ENCODE measurements around the gene DHX16. TPM values are rescaled to one million over a fixed set of nuclear protein-coding genes. Genes with fewer than 3 reads are reported as not detected.
A peak's percentile ranks its signal among the peaks of the same experiment; 100 is the strongest.

DHX16 gene
- polyA plus RNA-seq, 1 donor (not counting 4 experiments of a cell fraction or from before 2014, with no cell fraction given), result 34.2 TPM

GRCh38 chr6:30682143-30683117, 9.6 kb upstream of the DHX16 start:
- no peak overlapping the region for H2AFZ ChIP-seq (ENCODE audit: control insufficient read depth, low read length)
- TF ChIP-seq EZH2 (IDR thresholded peaks at IDR 0.05; ENCODE audit: low read length), result no peak
- TF ChIP-seq, protein P1, sequence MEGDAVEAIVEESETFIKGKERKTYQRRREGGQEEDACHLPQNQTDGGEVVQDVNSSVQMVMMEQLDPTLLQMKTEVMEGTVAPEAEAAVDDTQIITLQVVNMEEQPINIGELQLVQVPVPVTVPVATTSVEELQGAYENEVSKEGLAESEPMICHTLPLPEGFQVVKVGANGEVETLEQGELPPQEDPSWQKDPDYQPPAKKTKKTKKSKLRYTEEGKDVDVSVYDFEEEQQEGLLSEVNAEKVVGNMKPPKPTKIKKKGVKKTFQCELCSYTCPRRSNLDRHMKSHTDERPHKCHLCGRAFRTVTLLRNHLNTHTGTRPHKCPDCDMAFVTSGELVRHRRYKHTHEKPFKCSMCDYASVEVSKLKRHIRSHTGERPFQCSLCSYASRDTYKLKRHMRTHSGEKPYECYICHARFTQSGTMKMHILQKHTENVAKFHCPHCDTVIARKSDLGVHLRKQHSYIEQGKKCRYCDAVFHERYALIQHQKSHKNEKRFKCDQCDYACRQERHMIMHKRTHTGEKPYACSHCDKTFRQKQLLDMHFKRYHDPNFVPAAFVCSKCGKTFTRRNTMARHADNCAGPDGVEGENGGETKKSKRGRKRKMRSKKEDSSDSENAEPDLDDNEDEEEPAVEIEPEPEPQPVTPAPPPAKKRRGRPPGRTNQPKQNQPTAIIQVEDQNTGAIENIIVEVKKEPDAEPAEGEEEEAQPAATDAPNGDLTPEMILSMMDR (optimal IDR thresholded peaks at IDR 0.05 in 1 of 3, IDR thresholded peaks at IDR 0.05 in 1 of 3, conservative IDR thresholded peaks at IDR 0.05 in 1 of 3; ENCODE audit: extremely low read depth in 1 of 3, insufficient read depth in 2 of 3, low read length in 3 of 3), result no peak
- no peaks in the 10 kb centered on the region for H3K27me3 ChIP-seq (ENCODE audit: control insufficient read depth, extremely low read depth, insufficient read depth, low read length)
- peaks cover 29% of the 10 kb centered on the region for H3K4me1 ChIP-seq (ENCODE audit: control insufficient read depth, extremely low read depth, insufficient read depth, low read length)
- H3K79me2 ChIP-seq (ENCODE audit: control insufficient read depth, insufficient read depth, low read length), result peaks cover 84% of the 10 kb centered on the region
- H4K20me1 ChIP-seq (ENCODE audit: control insufficient read depth, extremely low read depth, insufficient read depth, low read length), result peaks cover 29% of the 10 kb centered on the region
- peak overlapping the region; percentile 97 for H3K9ac ChIP-seq (ENCODE audit: control insufficient read depth, extremely low read depth, insufficient read depth, low read length)
- no peaks in the 10 kb centered on the region for H3K9me1 ChIP-seq (ENCODE audit: control insufficient read depth, extremely low read depth, insufficient read depth, low read length)
- H3K27ac ChIP-seq (ENCODE audit: control insufficient read depth, insufficient read depth, low read length), result peak overlapping the region; percentile 94
- H3K4me3 ChIP-seq (ENCODE audit: control insufficient read depth in 2 of 3, extremely low read depth in 1 of 3, insufficient read depth in 2 of 3, low read depth in 1 of 3, low read length in 3 of 3), result peak overlapping the region; percentile 68 to 94 (median 82)
- DNase-seq (ENCODE audit: low read depth, low spot score) (no peak), FAIRE-seq (no peak)
- dilution Hi-C loops (cut with MboI; ENCODE audit: extremely low pct_ligation_motif_present, low sequenced_read_pairs), result no loop called here
- H3K36me3 ChIP-seq (ENCODE audit: control insufficient read depth in 2 of 2, extremely low read depth in 1 of 2, insufficient read depth in 2 of 2, low read length in 2 of 2), result peaks cover 17 to 43% of the 10 kb centered on the region in 2 experiments
- no peaks in the 10 kb centered on the region for H3K9me3 ChIP-seq (ENCODE audit: control insufficient read depth, low read depth, low read length)
- peak overlapping the region; percentile 100 for H3K4me2 ChIP-seq (ENCODE audit: control insufficient read depth, extremely low read depth, insufficient read depth, low read depth, low read length)

DNA sequence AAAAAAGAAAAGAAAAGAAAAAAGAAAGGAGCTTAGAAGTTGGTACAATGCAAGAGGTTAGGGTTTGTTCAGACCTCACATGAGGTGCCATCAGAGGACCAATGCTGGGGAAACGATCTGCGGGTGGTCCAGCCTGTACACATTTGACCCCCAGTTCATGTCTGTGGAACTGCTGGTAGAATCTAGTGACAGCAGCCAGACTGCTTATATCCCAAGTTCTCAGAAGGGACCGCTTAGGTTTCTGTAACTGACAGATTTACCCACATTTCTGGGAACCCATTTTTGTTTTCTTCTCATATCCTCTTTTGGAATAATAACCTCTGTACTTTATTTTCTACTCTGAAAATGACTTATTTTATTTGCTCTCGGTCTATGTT, 8.9 kb upstream of the DHX16 start:
- Histone ChIP-seq H3K9me3 (ENCODE audit: control insufficient read depth, low read depth, low read length) (no peaks in the 10 kb centered on the region), H2AFZ (ENCODE audit: control insufficient read depth, low read length) (no peak overlapping the region), H3K27me3 (ENCODE audit: control insufficient read depth, extremely low read depth, insufficient read depth, low read length) (no peaks in the 10 kb centered on the region), H3K9me1 (ENCODE audit: control insufficient read depth, extremely low read depth, insufficient read depth, low read length) (no peaks in the 10 kb centered on the region), H3K4me3 (ENCODE audit: control insufficient read depth in 2 of 3, extremely low read depth in 1 of 3, insufficient read depth in 2 of 3, low read depth in 1 of 3, low read length in 3 of 3) (peak overlapping the region; percentile 68 to 94 (median 82)), H3K36me3 (ENCODE audit: control insufficient read depth in 2 of 2, extremely low read depth in 1 of 2, insufficient read depth in 2 of 2, low read length in 2 of 2) (peaks cover 21 to 50% of the 10 kb centered on the region in 2 experiments), H3K4me2 (ENCODE audit: control insufficient read depth, extremely low read depth, insufficient read depth, low read depth, low read length) (peak overlapping the region; percentile 100), H3K27ac (ENCODE audit: control insufficient read depth, insufficient read depth, low read length) (peak overlapping the region; percentile 94), H4K20me1 (ENCODE audit: control insufficient read depth, extremely low read depth, insufficient read depth, low read length) (peaks cover 32% of the 10 kb centered on the region), H3K4me1 (ENCODE audit: control insufficient read depth, extremely low read depth, insufficient read depth, low read length) (peaks cover 29% of the 10 kb centered on the region), H3K9ac (ENCODE audit: control insufficient read depth, extremely low read depth, insufficient read depth, low read length) (peak overlapping the region; percentile 97), H3K79me2 (ENCODE audit: control insufficient read depth, insufficient read depth, low read length) (peaks cover 82% of the 10 kb centered on the region)
- DNase-seq (ENCODE audit: low read depth, low spot score) (no peak), FAIRE-seq (no peak)
- TF ChIP-seq, protein P1 (optimal IDR thresholded peaks at IDR 0.05 in 1 of 3, IDR thresholded peaks at IDR 0.05 in 1 of 3, conservative IDR thresholded peaks at IDR 0.05 in 1 of 3; ENCODE audit: extremely low read depth in 1 of 3, insufficient read depth in 2 of 3, low read length in 3 of 3), result no peak
- no peak for TF ChIP-seq EZH2 (IDR thresholded peaks at IDR 0.05; ENCODE audit: low read length)
- dilution Hi-C loops (cut with MboI; ENCODE audit: extremely low pct_ligation_motif_present, low sequenced_read_pairs), result no loop called here
